K562 (cell line): Measurements from ENCODE around the gene SPHK2. TPM values are rescaled to one million over a fixed set of nuclear protein-coding genes. Genes with fewer than 3 reads are reported as not detected.

ENCODE experiments used
- BRD4 ChIP-seq: fragments of 200-600 bp; sonication (generic); IDR thresholded peaks from 2 replicates; pipeline ENCODE4 v1.6.1; 2017; ENCODE audit warnings: inconsistent platforms
- CCNT2 ChIP-seq: IDR thresholded peaks from 2 replicates; pipeline ENCODE4 v1.6.1; 2011; ENCODE audit warnings: borderline replicate concordance, low read depth, mild to moderate bottlenecking, moderate library complexity, mixed read lengths, low read length; ENCODE audit not compliant: insufficient read length; ENCODE audit errors: extremely low read depth
- CSDE1 ChIP-seq, 2 experiments: fragments of 450-650 bp; IDR thresholded peaks; 2 replicates each; pipeline ENCODE4 v1.6.1; 2016; ENCODE audit warnings: mild to moderate bottlenecking in 1 of 2
- GATAD2A ChIP-seq: fragments of 450-650 bp; IDR thresholded peaks from 2 replicates; pipeline ENCODE4 v1.6.1; 2017
- MECOM ChIP-seq: fragments of 250-450 bp; sonication (Bioruptor Pico); IDR thresholded peaks from 2 replicates; pipeline ENCODE4 v1.8.0; 2022; ENCODE audit warnings: inconsistent platforms
- NFE2L1 ChIP-seq: fragments of 450-650 bp; IDR thresholded peaks from 2 replicates; pipeline ENCODE4 v1.6.1; 2016; ENCODE audit warnings: missing genetic modification characterization, low read depth, mild to moderate bottlenecking, missing compliant biosample characterization, moderate library complexity, borderline replicate concordance
- NR2F6 ChIP-seq: fragments of 450-650 bp; formaldehyde crosslinking; IDR thresholded peaks from 2 replicates; pipeline ENCODE4 v1.4.0; 2020; ENCODE audit warnings: mild to moderate bottlenecking
- PCBP2 ChIP-seq: fragments of 200-400 bp; formaldehyde crosslinking; IDR thresholded peaks from 2 replicates; pipeline ENCODE4 v1.6.1; 2018; ENCODE audit warnings: low read length, low read depth, mild to moderate bottlenecking, moderate library complexity; ENCODE audit not compliant: poor library complexity, severe bottlenecking
- REST ChIP-seq, 2 experiments: fragments of 450-650 bp; formaldehyde crosslinking in 1 of 2; IDR thresholded peaks; 2 replicates each; pipeline versions ENCODE4 v1.4.0 to v1.6.1; 2014 to 2020; ENCODE audit warnings: mild to moderate bottlenecking in 2 of 2, borderline replicate concordance in 1 of 2, low read depth in 1 of 2
- SMAD4 ChIP-seq: fragments of 250-450 bp; sonication (Bioruptor Pico); conservative IDR thresholded peaks from 2 replicates; pipeline ENCODE4 v1.8.0; 2021; ENCODE audit warnings: inconsistent platforms, mild to moderate bottlenecking, moderate library complexity
- TFE3 ChIP-seq: fragments of 450-650 bp; formaldehyde crosslinking; IDR thresholded peaks from 2 replicates; pipeline ENCODE4 v1.4.0; 2020; ENCODE audit warnings: mild to moderate bottlenecking, mixed read lengths
- ZBTB17 ChIP-seq: fragments of 450-650 bp; formaldehyde crosslinking; IDR thresholded peaks from 2 replicates; pipeline ENCODE4 v1.4.0; 2020; ENCODE audit warnings: mild to moderate bottlenecking
- ZNF311 ChIP-seq: fragments of 250-450 bp; sonication (Bioruptor Pico); IDR thresholded peaks from 2 replicates; pipeline ENCODE4 v1.4.0; 2020; ENCODE audit warnings: mild to moderate bottlenecking, moderate library complexity
- ZNF518B ChIP-seq: fragments of 250-450 bp; sonication (Bioruptor Pico); IDR thresholded peaks from 2 replicates; pipeline ENCODE4 v1.5.0; 2021; ENCODE audit warnings: mild to moderate bottlenecking, moderate library complexity
- polyA plus RNA-seq, 8 experiments: library from polyadenylated mRNA; depleted of rRNA in 4 of 8; stranded (reverse) in 5 of 8; unstranded in 3 of 8; fragments of >200 nt; fragmentation: Nextera tagmentation in 2 of 8; fragmentation: Illumina TruSeq in 1 of 8; extraction: Ambion mirVana in 2 of 8; extraction: Trizol in 1 of 8; gene quantifications; 2 replicates each; pipeline versions ENCODE4 v1.2.1 to v1.2.3, GENCODE V29; 2011 to 2014; ENCODE audit warnings: inconsistent platforms in 1 of 8, missing spikeins in 1 of 8
- total RNA-seq, 7 experiments: library from RNA; depleted of rRNA in 6 of 7; stranded (reverse); fragments of >200 nt in 6 of 7; fragmentation: Illumina TruSeq in 2 of 7; extraction: Trizol in 2 of 7; gene quantifications; 2 replicates each; pipeline versions ENCODE4 v1.2.1 to v1.2.3, GENCODE V29; 2011 to 2021; ENCODE audit warnings: low replicate concordance in 1 of 7

The SPHK2 gene
- total and polyA plus RNA-seq, 9 of the 15 experiments (the other 6 are each of a cell fraction or from before 2014, with no cell fraction given): 0.10 to 15.2 (median 2.9) TPM

- TF ChIP-seq MECOM (CRISPR knock-in tag) (no peak), ZBTB17 (CRISPR knock-in tag) (no peak), ZNF311 (CRISPR knock-in tag) (no peak), SMAD4 (CRISPR knock-in tag) (no peak), CCNT2 (no peak), CSDE1 (IDR thresholded peaks at IDR 0.05) (no peak), GATAD2A (no peak), BRD4 (no peak), ZNF518B (CRISPR knock-in tag) (no peak), TFE3 (CRISPR knock-in tag) (no peak), PCBP2 (no peak), NR2F6 (CRISPR knock-in tag) (no peak), NFE2L1 (tag) (no peak), REST (IDR thresholded peaks at IDR 0.05; ENCODE audit: borderline replicate concordance) (peak; percentile 85), REST (CRISPR knock-in tag; IDR thresholded peaks at IDR 0.05; ENCODE audit: low read depth) (no peak)
These were observed 55.9 kb downstream of the SPHK2 start (continued) for GRCh38 chr19:48674921-48675824.
